ENCODE data around the gene PGF. TPM values are rescaled to one million over a fixed set of nuclear protein-coding genes. Genes with fewer than 3 reads are reported as not detected.

The PGF gene
- total RNA-seq, 6 experiments from 2014 or later, result 0.55 to 4.2 (median 2.1) TPM

DNA sequence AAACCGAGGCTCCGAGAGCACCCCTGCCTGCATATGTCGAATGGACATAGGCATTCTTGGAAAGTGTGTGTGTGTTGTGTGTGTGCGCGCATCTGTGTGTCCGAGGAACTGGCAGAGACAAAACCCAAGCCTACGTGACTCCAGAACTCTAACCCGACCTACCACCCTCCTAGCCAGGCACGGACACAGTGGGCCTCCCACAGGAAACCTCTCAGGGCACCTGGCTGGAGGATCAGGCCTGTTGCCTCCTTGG is 556 bp upstream of the PGF start:
- intact Hi-C loops (cut with DNase I), result no loop called here
- Histone ChIP-seq H3K9me3 (no peaks in the 10 kb centered on the region), H3K4me1 (peaks cover 0 to 4% (median 0%) of the 10 kb centered on the region in 4 donors), H3K36me3 (no peaks in the 10 kb centered on the region), H3K27ac (no peak overlapping the region), H3K27me3 (no peaks in the 10 kb centered on the region), H3K4me3 (peak overlapping the region in 1 of 3 donors; percentile 48)
- no peak for ATAC-seq
- TF ChIP-seq POLR2A (IDR thresholded peaks at IDR 0.05), result no peak
- TF ChIP-seq, protein P1, sequence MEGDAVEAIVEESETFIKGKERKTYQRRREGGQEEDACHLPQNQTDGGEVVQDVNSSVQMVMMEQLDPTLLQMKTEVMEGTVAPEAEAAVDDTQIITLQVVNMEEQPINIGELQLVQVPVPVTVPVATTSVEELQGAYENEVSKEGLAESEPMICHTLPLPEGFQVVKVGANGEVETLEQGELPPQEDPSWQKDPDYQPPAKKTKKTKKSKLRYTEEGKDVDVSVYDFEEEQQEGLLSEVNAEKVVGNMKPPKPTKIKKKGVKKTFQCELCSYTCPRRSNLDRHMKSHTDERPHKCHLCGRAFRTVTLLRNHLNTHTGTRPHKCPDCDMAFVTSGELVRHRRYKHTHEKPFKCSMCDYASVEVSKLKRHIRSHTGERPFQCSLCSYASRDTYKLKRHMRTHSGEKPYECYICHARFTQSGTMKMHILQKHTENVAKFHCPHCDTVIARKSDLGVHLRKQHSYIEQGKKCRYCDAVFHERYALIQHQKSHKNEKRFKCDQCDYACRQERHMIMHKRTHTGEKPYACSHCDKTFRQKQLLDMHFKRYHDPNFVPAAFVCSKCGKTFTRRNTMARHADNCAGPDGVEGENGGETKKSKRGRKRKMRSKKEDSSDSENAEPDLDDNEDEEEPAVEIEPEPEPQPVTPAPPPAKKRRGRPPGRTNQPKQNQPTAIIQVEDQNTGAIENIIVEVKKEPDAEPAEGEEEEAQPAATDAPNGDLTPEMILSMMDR (IDR thresholded peaks at IDR 0.05), result no peak
- no peak for DNase-seq
- WGBS (ENCODE audit: insufficient coverage, low coverage, low lambda C conversion rate, missing lambda C conversion rate), result 100% methylated on average over 1 of the region's 9 CpGs

DNA sequence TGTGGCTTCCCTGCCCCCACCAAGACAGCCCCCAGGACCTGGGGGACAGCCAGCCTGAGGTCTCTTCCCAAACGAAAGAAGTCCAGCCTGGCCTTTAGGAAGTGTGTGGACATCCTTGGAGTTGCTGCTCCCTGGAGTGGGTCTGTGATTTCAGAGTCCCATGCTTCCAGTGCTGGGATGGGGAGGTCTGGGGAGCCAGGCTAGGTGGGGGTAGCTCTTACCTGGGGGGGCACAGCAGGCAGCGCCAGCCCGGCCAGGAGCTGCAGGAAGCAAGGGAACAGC is 509 bp downstream of the PGF start:
- peaks cover 0 to 4% (median 0%) of the 10 kb centered on the region in 4 donors for H3K4me1 ChIP-seq
- H3K9me3 ChIP-seq, result no peaks in the 10 kb centered on the region
- TF ChIP-seq, protein P1 (IDR thresholded peaks at IDR 0.05), result no peak
- 7% methylated on average over 3 of the region's 3 CpGs for WGBS (ENCODE audit: insufficient coverage, low coverage, low lambda C conversion rate, missing lambda C conversion rate)
- intact Hi-C loops (cut with DNase I), result no loop called here
- ATAC-seq (no peak), DNase-seq (no peak)
- no peaks in the 10 kb centered on the region for H3K36me3 ChIP-seq
- H3K4me3 ChIP-seq, result peak overlapping the region; percentile 32 to 48 (median 47)
- H3K27me3 ChIP-seq, result no peaks in the 10 kb centered on the region
- H3K27ac ChIP-seq, result no peak overlapping the region

DNA sequence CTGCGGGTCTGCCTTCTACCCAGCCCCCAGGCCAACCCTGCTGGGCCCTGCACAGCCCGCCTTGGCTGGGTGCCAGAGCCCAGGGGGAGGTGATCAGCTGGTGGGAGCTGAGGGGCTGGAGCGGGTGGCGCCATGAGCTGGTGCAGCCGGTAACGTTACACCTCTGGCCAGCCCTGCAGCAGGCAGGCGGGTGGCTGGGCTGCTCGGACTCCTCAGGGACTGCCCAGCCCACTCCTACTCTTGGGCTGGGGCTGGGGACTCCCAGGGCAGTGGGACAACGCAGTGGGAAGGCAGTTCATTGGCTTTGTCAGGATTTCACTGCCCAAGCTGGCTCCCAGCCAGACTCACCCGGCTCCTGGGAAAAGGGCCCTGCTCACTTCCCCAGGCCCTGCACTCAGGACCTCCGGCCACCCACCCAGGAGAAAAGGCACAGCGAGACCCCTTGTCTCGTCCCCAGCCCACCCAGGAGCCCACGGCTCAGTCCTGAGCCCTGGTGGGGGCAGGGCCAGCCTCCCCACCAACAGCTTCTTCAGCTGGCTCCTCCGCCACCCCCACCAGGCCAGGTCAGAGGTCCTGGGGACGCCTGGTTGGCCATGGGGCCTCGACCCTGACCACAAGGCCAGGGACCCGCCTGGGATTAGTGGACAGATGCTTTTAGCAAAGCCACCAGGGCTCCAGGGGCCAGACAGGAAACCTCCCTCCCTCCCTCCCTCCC is 1.0 kb downstream of the PGF start:
- intact Hi-C loops (cut with DNase I), result no loop called here
- ATAC-seq (no peak), DNase-seq (no peak)
- no CpG with 5 or more reads among the region's 18 CpGs for WGBS (ENCODE audit: insufficient coverage, low coverage, low lambda C conversion rate, missing lambda C conversion rate)
- Histone ChIP-seq H3K4me3 (peak overlapping the region in 2 of 3 donors; percentile 47 to 48), H3K27me3 (no peaks in the 10 kb centered on the region), H3K36me3 (no peaks in the 10 kb centered on the region), H3K27ac (no peak overlapping the region), H3K9me3 (no peaks in the 10 kb centered on the region), H3K4me1 (peaks cover 0 to 4% (median 0%) of the 10 kb centered on the region in 4 donors)
- no peak for TF ChIP-seq POLR2A (IDR thresholded peaks at IDR 0.05)

DNA sequence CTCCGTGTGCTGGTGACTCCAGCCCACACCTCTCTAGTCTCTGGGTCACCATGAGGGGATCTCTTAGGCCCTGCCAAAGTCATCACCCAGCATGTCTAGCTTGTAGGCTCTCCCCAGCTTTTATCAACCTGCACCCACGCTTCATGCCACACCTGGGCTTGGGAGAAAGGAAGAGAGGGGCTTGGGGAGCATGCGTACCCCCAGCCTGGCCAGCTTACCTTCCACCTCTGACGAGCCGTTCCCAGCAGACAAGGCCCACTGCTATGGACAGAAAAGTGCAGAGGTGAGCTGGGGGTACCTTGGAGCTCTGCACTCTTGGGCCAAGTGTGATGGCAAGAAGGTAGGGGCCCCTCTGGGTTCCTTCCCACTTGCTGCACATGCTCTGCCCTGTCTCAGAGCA is 1.7 kb downstream of the PGF start:
- Histone ChIP-seq H3K4me1 (peaks cover 0 to 4% (median 0%) of the 10 kb centered on the region in 4 donors), H3K36me3 (no peaks in the 10 kb centered on the region), H3K27me3 (no peaks in the 10 kb centered on the region), H3K27ac (no peak overlapping the region), H3K9me3 (no peaks in the 10 kb centered on the region), H3K4me3 (peak overlapping the region in 1 of 3 donors; percentile 48)
- TF ChIP-seq POLR2A (IDR thresholded peaks at IDR 0.05), result no peak
- TF ChIP-seq, protein P1 (IDR thresholded peaks at IDR 0.05), result no peak
- intact Hi-C loops (cut with DNase I), result no loop called here
- ATAC-seq (no peak), DNase-seq (no peak)
- no CpG with 5 or more reads among the region's 5 CpGs for WGBS (ENCODE audit: insufficient coverage, low coverage, low lambda C conversion rate, missing lambda C conversion rate)

DNA sequence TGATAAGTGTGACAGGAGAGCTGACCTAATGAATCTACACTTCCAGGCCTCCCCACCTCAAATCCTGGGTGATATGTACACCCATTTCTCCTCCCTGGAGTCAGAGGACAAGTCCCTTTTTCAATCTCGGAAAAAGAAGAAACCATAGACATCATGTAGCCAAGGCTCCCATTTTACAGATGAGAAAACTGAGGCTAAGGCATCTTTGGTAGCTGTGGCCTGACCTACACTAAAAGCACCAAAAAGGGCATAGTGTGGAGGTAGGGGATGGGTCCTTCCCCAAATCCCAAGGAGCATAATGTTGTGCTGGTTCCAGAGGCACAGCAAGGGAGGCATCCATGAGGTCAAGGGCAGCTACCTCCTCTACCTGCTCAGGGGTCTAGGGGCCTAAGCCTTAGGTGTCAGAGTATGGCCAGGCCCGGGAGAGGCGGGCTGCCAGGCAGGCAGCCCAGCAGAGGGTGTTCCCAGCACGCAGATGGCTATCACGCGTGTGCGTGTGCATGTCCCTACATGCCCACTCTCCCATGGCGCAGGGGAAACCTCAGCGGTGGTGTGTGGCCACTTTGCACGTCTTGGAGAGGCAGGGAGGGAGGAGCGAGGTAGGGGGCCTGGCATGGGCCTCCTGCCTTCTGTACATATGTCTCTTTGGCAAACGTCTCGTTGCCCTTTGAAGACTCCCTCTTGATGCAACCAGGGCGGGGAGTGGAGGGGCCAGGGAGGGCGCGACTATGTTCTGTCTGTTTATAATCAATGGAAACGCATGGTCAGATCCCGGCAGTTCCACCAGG is 2.5 kb downstream of the PGF start:
- no peaks in the 10 kb centered on the region for H3K9me3 ChIP-seq
- H3K27ac ChIP-seq, result no peak overlapping the region
- ATAC-seq (no peak), DNase-seq (no peak)
- intact Hi-C loops (cut with DNase I), result no loop called here
- no peak overlapping the region for H3K4me3 ChIP-seq
- no peaks in the 10 kb centered on the region for H3K36me3 ChIP-seq
- TF ChIP-seq, protein P1 (IDR thresholded peaks at IDR 0.05), result no peak
- TF ChIP-seq POLR2A (IDR thresholded peaks at IDR 0.05), result no peak
- H3K4me1 ChIP-seq, result peaks cover 0 to 4% (median 0%) of the 10 kb centered on the region in 4 donors
- H3K27me3 ChIP-seq, result no peaks in the 10 kb centered on the region
- WGBS (ENCODE audit: insufficient coverage, low coverage, low lambda C conversion rate, missing lambda C conversion rate), result 63% methylated on average over 1 of the region's 18 CpGs
